ENCODE measurements around the gene TAC3.
"Not testable (repeated sequence)": the region's sequence is repeated elsewhere in the genome, so short reads cannot be mapped to it uniquely, and the experiment has no call there.

Gene TAC3

GRCh38 chr12:56980941-56981530 is 35.3 kb downstream of the TAC3 start:
- DNase-seq = no peak

- no peak for DNase-seq
Observed at GRCh38 chr12:56980268-56980667, 36.1 kb downstream of the TAC3 start.

- DNase-seq = no peak
Observed at GRCh38 chr12:56979628-56980027, 36.7 kb downstream of the TAC3 start.

GRCh38 chr12:56978397-56979138 is 37.8 kb downstream of the TAC3 start:
- DNase-seq = no peak

GRCh38 chr12:56977361-56977760 is 39.0 kb downstream of the TAC3 start:
- DNase-seq = not testable (repeated sequence)

GRCh38 chr12:56974224-56974623 is 42.1 kb downstream of the TAC3 start:
- DNase-seq = not testable (repeated sequence)

GRCh38 chr12:56968910-56969309 is 47.4 kb downstream of the TAC3 start:
- not testable (repeated sequence) for DNase-seq

GRCh38 chr12:56965997-56966642 is 50.2 kb downstream of the TAC3 start:
- not testable (repeated sequence) for DNase-seq

- DNase-seq = not testable (repeated sequence)
Observed at GRCh38 chr12:56965124-56965523, 51.2 kb downstream of the TAC3 start.

GRCh38 chr12:56963557-56963956 is 52.8 kb downstream of the TAC3 start:
- not testable (repeated sequence) for DNase-seq

GRCh38 chr12:56962247-56962646 is 54.1 kb downstream of the TAC3 start:
- not testable (repeated sequence) for DNase-seq

Measured in femur (tissue), 1 donor.